DMS 273 (cell line): ENCODE data around the gene TCN1.
"Not testable (repeated sequence)": the region's sequence is repeated elsewhere in the genome, so short reads cannot be mapped to it uniquely, and the experiment has no call there.

Experiments used
- DNase-seq: peaks from one replicate; lab custom pipeline; 2025; ENCODE audit not compliant: unreplicated experiment; lab: John Stamatoyannopoulos, UW

Gene TCN1

GRCh38 chr11:59866397-59866796 lies at the start of gene TCN1:
Gene TCN1, minus strand, starts transcription at chr11:59866487. Its CDS starts 17 bp downstream, at chr11:59866470.
- no peak for DNase-seq

- not testable (repeated sequence) for DNase-seq
These were observed 37.3 kb upstream of the TCN1 start for GRCh38 chr11:59903569-59903968.

DNA sequence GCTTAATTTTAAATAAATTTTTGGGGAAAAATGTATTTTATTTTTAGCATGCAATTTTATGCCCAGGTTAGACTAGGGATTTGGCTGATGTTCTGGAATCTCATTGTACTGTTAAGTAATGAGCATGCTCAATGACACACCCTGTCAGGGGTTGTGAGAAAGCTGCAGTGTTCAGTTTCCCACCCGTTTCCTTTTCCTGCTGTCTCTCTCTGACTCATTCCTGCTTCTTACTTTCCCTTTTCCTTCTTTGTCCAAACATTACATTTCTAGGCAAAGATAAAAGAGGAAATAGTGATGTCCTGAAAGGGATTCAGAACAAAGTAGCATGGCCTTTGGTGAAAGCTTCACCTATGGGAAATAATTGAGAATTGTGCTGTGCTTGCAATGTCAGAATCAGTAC lies 35.0 kb upstream of the TCN1 start:
- DNase-seq = no peak

- no peak for DNase-seq
These were observed 34.3 kb upstream of the TCN1 start for GRCh38 chr11:59900366-59901126.

GRCh38 chr11:59899532-59899931 lies 33.2 kb upstream of the TCN1 start:
- no peak for DNase-seq

DNA sequence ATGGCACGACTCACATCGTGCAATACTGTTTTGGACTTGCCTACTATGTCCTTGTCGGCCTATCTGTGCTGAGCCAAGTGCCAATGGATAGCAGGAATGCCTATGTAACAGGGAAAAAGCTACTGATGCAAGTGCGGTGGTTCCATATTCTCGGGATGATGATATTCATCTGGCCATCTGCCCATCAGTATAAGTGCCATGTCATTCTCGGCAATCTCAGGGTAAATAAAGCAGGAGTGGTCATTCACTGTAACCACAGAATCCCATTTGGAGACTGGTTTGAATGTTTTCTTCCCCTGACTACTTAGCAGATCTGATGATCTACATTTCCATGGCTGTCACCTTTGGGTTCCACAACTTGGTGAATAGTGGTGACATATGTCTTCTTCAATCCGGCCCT lies 32.4 kb upstream of the TCN1 start:
- DNase-seq = no peak

GRCh38 chr11:59898046-59898445 lies 31.8 kb upstream of the TCN1 start:
- DNase-seq = no peak

- no peak for DNase-seq
These were observed 28.3 kb upstream of the TCN1 start for GRCh38 chr11:59894616-59895015.

- no peak for DNase-seq
These were observed 25.5 kb upstream of the TCN1 start for GRCh38 chr11:59891781-59892181.

- DNase-seq = not testable (repeated sequence)
These were observed 20.9 kb upstream of the TCN1 start for GRCh38 chr11:59887156-59887555.

GRCh38 chr11:59883597-59883996 lies 17.3 kb upstream of the TCN1 start:
- DNase-seq = no peak

GRCh38 chr11:59879567-59879966 lies 13.3 kb upstream of the TCN1 start:
- DNase-seq = no peak

DNA sequence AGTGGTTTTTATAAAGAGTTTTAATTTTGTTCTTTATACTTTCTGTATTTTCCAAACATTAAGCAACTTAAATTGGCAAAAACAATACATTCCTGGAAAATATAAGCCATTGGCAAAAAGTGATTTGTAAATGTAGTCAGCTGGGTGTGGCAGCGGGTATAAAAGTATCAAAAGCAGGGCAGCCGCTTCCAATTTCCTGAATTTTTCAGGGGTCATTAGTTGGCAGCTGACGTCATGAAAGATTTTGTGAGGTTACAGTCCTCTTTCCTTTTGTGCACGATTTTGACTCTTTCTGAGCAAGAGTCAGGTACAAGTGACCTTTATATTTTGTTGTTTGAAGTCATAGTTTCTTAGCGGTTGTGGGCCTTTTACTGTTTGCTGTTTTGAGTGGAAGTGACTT lies 12.3 kb upstream of the TCN1 start, which contains the start of gene OOSP3:
Gene OOSP3, plus strand, starts transcription at position 208 of the 400 bp plus-strand sequence. Its CDS starts 27 bp downstream, at position 235.
- DNase-seq = no peak

DNA sequence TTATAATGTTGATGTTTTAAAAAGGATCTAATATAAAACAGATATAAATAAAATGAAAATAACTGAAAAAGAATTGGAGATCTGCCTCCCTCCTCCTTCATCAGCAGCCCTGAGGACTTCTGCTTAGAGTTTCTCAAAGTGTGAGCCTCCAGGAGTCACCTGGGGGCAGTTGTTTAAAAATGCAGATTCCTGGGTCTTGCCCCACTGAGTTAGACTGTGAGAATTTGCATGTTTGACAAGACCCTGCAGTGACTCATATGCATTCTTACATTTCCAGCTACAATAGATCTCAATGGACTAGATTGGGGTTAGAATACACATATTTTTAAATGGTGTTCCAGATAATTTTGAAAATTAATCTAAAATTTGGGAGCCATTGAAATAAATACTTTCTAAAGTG lies 11.5 kb upstream of the TCN1 start:
- DNase-seq = no peak

- no peak for DNase-seq
These were observed 11.0 kb upstream of the TCN1 start for GRCh38 chr11:59877325-59877724.

GRCh38 chr11:59875856-59876519 lies 9.7 kb upstream of the TCN1 start:
- DNase-seq = no peak

GRCh38 chr11:59872076-59872475 lies 5.8 kb upstream of the TCN1 start:
- no peak for DNase-seq

- DNase-seq = no peak
These were observed 1.7 kb upstream of the TCN1 start for GRCh38 chr11:59867946-59868345.

DNA sequence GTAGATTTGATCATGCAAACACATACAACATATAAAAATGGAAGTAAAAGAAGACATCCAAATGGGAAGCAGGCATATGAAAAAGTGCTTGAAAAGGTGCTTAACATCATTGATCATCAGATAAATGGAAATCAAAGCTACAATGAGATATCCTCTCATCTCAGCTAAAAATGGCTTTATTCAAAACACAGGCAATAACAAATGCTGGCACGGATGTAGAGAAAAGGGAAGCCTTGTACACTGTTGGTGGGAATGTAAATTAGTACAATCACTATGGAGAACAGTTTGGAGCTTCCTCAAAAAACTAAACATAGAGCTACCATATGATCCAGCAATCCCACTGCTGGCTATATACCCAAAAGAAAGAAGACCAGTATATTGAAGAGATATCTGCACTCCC lies 549 bp upstream of the TCN1 start:
- no peak for DNase-seq

- no peak for DNase-seq
These were observed 1.3 kb downstream of the TCN1 start for GRCh38 chr11:59865031-59865430.

- DNase-seq = no peak
These were observed 4.0 kb downstream of the TCN1 start for GRCh38 chr11:59862252-59862651.

- no peak for DNase-seq
These were observed 6.6 kb downstream of the TCN1 start for GRCh38 chr11:59859673-59860072.
